SK-N-SH treated with all-trans-retinoic acid at 6 μM for 48 hours (cell line): ENCODE results near the gene LRRC8C.

Experiments used
- ATAC-seq: fragments of 200-7000 bp; cut with Tn5 transposase; 3 replicates; pipeline ENCODE4 v1.9.1; 2020; ENCODE audit warnings: mild to moderate bottlenecking, moderate library complexity
- ARNTL ChIP-seq: fragments of 450-650 bp; formaldehyde crosslinking; IDR thresholded peaks from 2 replicates; pipeline ENCODE4 v1.5.0; 2020; ENCODE audit warnings: low read depth, mild to moderate bottlenecking, moderate library complexity, borderline replicate concordance
- BACH2 ChIP-seq: fragments of 250-450 bp; sonication (Bioruptor Pico); IDR thresholded peaks from 2 replicates; pipeline ENCODE4 v1.9.0; 2021; ENCODE audit warnings: mild to moderate bottlenecking, borderline replicate concordance
- CSDC2 ChIP-seq: fragments of 250-450 bp; sonication (Bioruptor Pico); IDR thresholded peaks from 2 replicates; pipeline ENCODE4 v1.5.0; 2020; ENCODE audit warnings: mild to moderate bottlenecking, moderate library complexity
- ESRRG ChIP-seq: fragments of 250-450 bp; sonication (Bioruptor Pico); IDR thresholded peaks from 2 replicates; pipeline ENCODE4 v1.6.1; 2021; ENCODE audit warnings: mild to moderate bottlenecking
- GLIS3 ChIP-seq: fragments of 250-450 bp; sonication (Bioruptor Pico); IDR thresholded peaks from 2 replicates; pipeline ENCODE4 v1.5.0; 2020; ENCODE audit warnings: mild to moderate bottlenecking, moderate library complexity
- ISL1 ChIP-seq: fragments of 250-450 bp; sonication (Bioruptor Pico); IDR thresholded peaks from 2 replicates; pipeline ENCODE4 v2.1.2; 2022; ENCODE audit warnings: mild to moderate bottlenecking, moderate library complexity
- OSR1 ChIP-seq: fragments of 250-450 bp; sonication (Bioruptor Pico); IDR thresholded peaks from 2 replicates; pipeline ENCODE4 v1.8.0; 2022; ENCODE audit warnings: moderate library complexity, mild to moderate bottlenecking, inconsistent platforms
- POU6F1 ChIP-seq: fragments of 250-450 bp; sonication (Bioruptor Pico); IDR thresholded peaks from 2 replicates; pipeline ENCODE4 v1.8.0; 2021; ENCODE audit warnings: low read depth, mild to moderate bottlenecking, moderate library complexity, borderline replicate concordance
- PPARA ChIP-seq: fragments of 250-450 bp; sonication (Bioruptor Pico); IDR thresholded peaks from 2 replicates; pipeline ENCODE4 v1.5.0; 2020; ENCODE audit warnings: mild to moderate bottlenecking, borderline replicate concordance
- RARB ChIP-seq: fragments of 250-450 bp; sonication (Bioruptor Pico); IDR thresholded peaks from 2 replicates; pipeline ENCODE4 v1.8.0; 2021; ENCODE audit warnings: mild to moderate bottlenecking, moderate library complexity
- SNAI2 ChIP-seq: fragments of 250-450 bp; sonication (Bioruptor Pico); IDR thresholded peaks from 2 replicates; pipeline ENCODE4 v1.5.0; 2020; ENCODE audit warnings: mild to moderate bottlenecking, moderate library complexity
- TCF4 ChIP-seq: fragments of 250-450 bp; sonication (Bioruptor Pico); IDR thresholded peaks from 2 replicates; pipeline ENCODE4 v1.8.0; 2021; ENCODE audit warnings: mild to moderate bottlenecking, moderate library complexity, borderline replicate concordance
- TOX ChIP-seq: fragments of 250-450 bp; sonication (Bioruptor Pico); IDR thresholded peaks from 2 replicates; pipeline ENCODE4 v1.8.0; 2021; ENCODE audit warnings: mild to moderate bottlenecking, moderate library complexity, borderline replicate concordance
- TSHZ2 ChIP-seq: fragments of 250-450 bp; sonication (Bioruptor Pico); IDR thresholded peaks from 2 replicates; pipeline ENCODE4 v1.5.0; 2020; ENCODE audit warnings: mild to moderate bottlenecking, moderate library complexity
- ZFP3 ChIP-seq: fragments of 250-450 bp; sonication (Bioruptor Pico); IDR thresholded peaks from 2 replicates; pipeline ENCODE4 v1.5.0; 2020; ENCODE audit warnings: mild to moderate bottlenecking, moderate library complexity
- ZFP30 ChIP-seq: fragments of 450-650 bp; formaldehyde crosslinking; IDR thresholded peaks from 2 replicates; pipeline ENCODE4 v1.5.0; 2022; ENCODE audit warnings: mild to moderate bottlenecking, moderate library complexity
- ZNF565 ChIP-seq: fragments of 450-650 bp; formaldehyde crosslinking; conservative IDR thresholded peaks from 2 replicates; pipeline ENCODE4 v1.5.0; 2020; ENCODE audit warnings: low read depth, mild to moderate bottlenecking, moderate library complexity
- ZNF8 ChIP-seq: fragments of 450-650 bp; formaldehyde crosslinking; IDR thresholded peaks from 2 replicates; pipeline ENCODE4 v1.5.0; 2020; ENCODE audit warnings: mild to moderate bottlenecking, moderate library complexity
- TF ChIP-seq, protein P1 (sequence below): fragments of 250-450 bp; sonication (Bioruptor Pico); IDR thresholded peaks from 2 replicates; pipeline ENCODE4 v1.5.1; 2021; ENCODE audit warnings: mild to moderate bottlenecking, moderate library complexity
- TF ChIP-seq, protein P2 (sequence below): fragments of 250-450 bp; sonication (Bioruptor Pico); IDR thresholded peaks from 2 replicates; pipeline ENCODE4 v1.5.1; 2020; ENCODE audit warnings: low read depth, mild to moderate bottlenecking, moderate library complexity

LRRC8C gene

DNA sequence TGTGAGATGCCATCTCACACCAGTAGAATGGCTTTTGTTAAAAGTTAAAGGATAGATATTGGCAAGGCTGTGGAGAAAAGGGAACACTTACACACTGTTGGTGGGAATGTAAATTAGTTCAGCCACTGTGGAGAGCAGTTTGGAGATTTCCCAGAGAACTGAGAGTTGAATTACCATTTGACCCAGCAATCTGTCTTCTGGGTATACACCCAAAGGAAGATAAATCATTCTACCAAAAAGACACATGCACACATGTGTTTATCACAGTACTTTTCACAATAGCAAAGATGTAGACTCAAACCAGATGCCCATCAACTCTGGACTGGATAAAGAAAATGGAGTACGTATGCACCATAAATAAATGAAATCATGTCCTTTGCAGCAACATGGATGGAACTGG lies 99.3 kb downstream of the LRRC8C start:
- TF ChIP-seq, protein P1, sequence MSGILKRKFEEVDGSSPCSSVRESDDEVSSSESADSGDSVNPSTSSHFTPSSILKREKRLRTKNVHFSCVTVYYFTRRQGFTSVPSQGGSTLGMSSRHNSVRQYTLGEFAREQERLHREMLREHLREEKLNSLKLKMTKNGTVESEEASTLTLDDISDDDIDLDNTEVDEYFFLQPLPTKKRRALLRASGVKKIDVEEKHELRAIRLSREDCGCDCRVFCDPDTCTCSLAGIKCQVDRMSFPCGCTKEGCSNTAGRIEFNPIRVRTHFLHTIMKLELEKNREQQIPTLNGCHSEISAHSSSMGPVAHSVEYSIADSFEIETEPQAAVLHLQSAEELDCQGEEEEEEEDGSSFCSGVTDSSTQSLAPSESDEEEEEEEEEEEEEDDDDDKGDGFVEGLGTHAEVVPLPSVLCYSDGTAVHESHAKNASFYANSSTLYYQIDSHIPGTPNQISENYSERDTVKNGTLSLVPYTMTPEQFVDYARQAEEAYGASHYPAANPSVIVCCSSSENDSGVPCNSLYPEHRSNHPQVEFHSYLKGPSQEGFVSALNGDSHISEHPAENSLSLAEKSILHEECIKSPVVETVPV (CRISPR knock-in tag) = no peak
- no peak for ATAC-seq

DNA sequence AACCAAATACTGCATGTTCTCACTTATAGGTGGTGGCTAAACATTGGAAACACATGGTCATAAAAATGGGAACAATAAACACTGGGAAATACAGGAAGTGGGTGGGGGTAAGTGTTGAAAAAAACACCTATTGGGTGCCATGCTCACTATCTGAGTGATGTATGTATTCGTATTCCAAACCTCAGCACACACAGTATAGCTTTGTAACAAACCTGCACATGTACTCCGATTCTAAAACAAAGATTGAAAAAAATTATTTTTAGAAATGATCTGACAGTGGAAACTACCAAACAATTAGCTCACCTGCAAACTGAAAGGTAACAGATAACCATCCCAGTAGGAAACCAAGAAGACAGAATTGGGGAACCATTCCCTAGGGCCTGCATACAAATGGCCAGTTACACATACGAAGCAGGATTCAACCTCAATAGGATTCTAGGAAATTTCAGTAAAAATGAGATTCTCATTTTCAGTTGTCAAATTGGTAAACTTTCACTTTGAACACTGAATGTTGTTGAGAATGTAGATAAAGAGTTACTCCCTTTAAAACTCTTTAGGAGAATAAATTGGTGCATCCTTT lies 99.8 kb downstream of the LRRC8C start:
- TF ChIP-seq BACH2 = no peak
- no peak for TF ChIP-seq PPARA (CRISPR knock-in tag)
- TF ChIP-seq ISL1 (CRISPR knock-in tag) = no peak
- TF ChIP-seq ZFP3 (CRISPR knock-in tag) = no peak
- TF ChIP-seq ESRRG (CRISPR knock-in tag) = no peak
- TF ChIP-seq OSR1 (CRISPR knock-in tag) = no peak
- no peak for TF ChIP-seq ZFP30 (CRISPR knock-in tag)
- no peak for TF ChIP-seq RARB
- TF ChIP-seq TSHZ2 = no peak
- TF ChIP-seq TCF4 (CRISPR knock-in tag) = no peak
- TF ChIP-seq SNAI2 (CRISPR knock-in tag) = no peak
- ATAC-seq = no peak

DNA sequence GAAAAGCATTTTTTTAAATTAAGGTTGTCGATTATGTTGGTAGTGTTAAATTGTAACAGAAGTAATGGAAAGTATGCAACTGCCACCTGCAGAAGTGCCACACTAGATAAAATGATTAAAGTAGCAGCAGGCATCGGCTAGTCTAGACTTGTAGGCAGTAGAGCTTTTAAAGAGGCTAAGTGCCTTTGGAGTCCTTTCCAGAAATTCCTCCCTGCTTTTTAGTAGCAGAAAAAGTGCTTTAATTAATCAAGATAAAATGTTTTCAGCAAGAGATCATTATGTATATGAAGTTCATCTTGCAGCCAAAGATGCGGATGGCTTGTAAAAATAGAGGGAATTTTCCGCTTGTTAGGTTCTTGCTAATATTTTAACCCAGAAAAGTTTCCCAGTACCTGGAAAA lies 100.8 kb downstream of the LRRC8C start:
- TF ChIP-seq ESRRG (CRISPR knock-in tag) = no peak
- 0 out of 2 replicates have a peak, but pooled peaks have one; percentile 17 for TF ChIP-seq SNAI2 (CRISPR knock-in tag)
- peak; percentile 94 for TF ChIP-seq ISL1 (CRISPR knock-in tag)
- ATAC-seq = no peak

DNA sequence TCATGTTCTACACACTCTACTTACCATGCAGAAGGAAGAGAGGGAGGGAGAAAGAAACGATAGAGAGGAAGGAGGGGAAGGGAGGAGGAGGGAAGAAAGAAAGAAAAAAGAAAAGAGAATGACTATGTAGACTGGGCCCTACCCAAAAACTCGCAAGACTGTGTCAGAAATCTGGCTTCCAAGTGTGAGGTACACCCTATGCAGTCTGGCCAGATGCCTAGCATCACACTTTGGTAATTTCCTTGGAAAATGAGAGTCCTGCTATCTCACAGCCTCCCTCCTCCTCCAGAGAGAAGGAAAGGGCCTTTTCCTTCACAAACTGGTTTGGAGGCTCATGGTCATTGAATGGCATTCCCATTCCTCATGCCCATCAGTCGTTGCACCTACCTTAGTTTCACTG lies 101.5 kb downstream of the LRRC8C start:
- no peak for ATAC-seq
- TF ChIP-seq ISL1 (CRISPR knock-in tag) (no peak), ARNTL (no peak), SNAI2 (CRISPR knock-in tag) (no peak), ZNF565 (CRISPR knock-in tag) (no peak), GLIS3 (CRISPR knock-in tag) (no peak), TOX (CRISPR knock-in tag) (no peak), ESRRG (CRISPR knock-in tag) (no peak), POU6F1 (CRISPR knock-in tag) (no peak), OSR1 (CRISPR knock-in tag) (no peak), ZNF8 (CRISPR knock-in tag) (no peak), CSDC2 (CRISPR knock-in tag) (no peak), ZFP3 (CRISPR knock-in tag) (no peak)
- TF ChIP-seq, protein P2, sequence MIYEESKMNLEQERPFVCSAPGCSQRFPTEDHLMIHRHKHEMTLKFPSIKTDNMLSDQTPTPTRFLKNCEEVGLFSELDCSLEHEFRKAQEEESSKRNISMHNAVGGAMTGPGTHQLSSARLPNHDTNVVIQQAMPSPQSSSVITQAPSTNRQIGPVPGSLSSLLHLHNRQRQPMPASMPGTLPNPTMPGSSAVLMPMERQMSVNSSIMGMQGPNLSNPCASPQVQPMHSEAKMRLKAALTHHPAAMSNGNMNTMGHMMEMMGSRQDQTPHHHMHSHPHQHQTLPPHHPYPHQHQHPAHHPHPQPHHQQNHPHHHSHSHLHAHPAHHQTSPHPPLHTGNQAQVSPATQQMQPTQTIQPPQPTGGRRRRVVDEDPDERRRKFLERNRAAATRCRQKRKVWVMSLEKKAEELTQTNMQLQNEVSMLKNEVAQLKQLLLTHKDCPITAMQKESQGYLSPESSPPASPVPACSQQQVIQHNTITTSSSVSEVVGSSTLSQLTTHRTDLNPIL (CRISPR knock-in tag) = no peak
- TF ChIP-seq, protein P1 (CRISPR knock-in tag) = no peak
